PFSK-1 (cell line): ENCODE measurements around the gene CXCL12.

Experiments used
- POLR2AphosphoS5 ChIP-seq: IDR thresholded peaks from 2 replicates; pipeline ENCODE4 v1.6.1; 2012; ENCODE audit warnings: low read depth, mild to moderate bottlenecking, control low read depth, low read length, moderate library complexity
- REST ChIP-seq, 2 experiments: IDR thresholded peaks; 2 replicates each; pipeline versions ENCODE4 v1.6.1 to v1.8.0; 2011 to 2012; ENCODE audit warnings: low read depth in 2 of 2, low read length in 2 of 2, control low read depth in 1 of 2, inconsistent platforms in 1 of 2, mild to moderate bottlenecking in 1 of 2, moderate library complexity in 1 of 2; ENCODE audit not compliant: insufficient read depth in 1 of 2
- TAF1 ChIP-seq: IDR thresholded peaks from 2 replicates; pipeline ENCODE4 v1.6.1; 2012; ENCODE audit warnings: low read length, control low read depth, borderline replicate concordance; ENCODE audit not compliant: insufficient read depth

- TF ChIP-seq POLR2AphosphoS5: no peak
- no peak for TF ChIP-seq TAF1
- TF ChIP-seq REST (IDR thresholded peaks at IDR 0.05; ENCODE audit: insufficient read depth in 1 of 2, low read depth in 2 of 2, low read length in 2 of 2): no peak
These were observed 51.4 kb downstream of the CXCL12 start for GRCh38 chr10:44333511-44333910.
